ENCODE data around the gene SUPT20HL2.

The SUPT20HL2 gene

GRCh38 chrX:24268786-24269185, 45.1 kb downstream of the SUPT20HL2 start:
- no peaks in the 10 kb centered on the region for H3K36me3 ChIP-seq
- no peaks in the 10 kb centered on the region for H3K4me1 ChIP-seq
- H3K27me3 ChIP-seq, result no peaks in the 10 kb centered on the region
- no peaks in the 10 kb centered on the region for H3K9me3 ChIP-seq
- no peak for DNase-seq
- no peak overlapping the region for H3K4me3 ChIP-seq (ENCODE audit: low read depth, low read length)
- no peak for TF ChIP-seq CTCF (IDR thresholded peaks at IDR 0.05; ENCODE audit: low read depth, low read length)

- H3K4me1 ChIP-seq, result no peaks in the 10 kb centered on the region
- no peak overlapping the region for H3K4me3 ChIP-seq (ENCODE audit: low read depth, low read length)
- H3K9me3 ChIP-seq, result no peaks in the 10 kb centered on the region
- no peaks in the 10 kb centered on the region for H3K36me3 ChIP-seq
- H3K27me3 ChIP-seq, result no peaks in the 10 kb centered on the region
- no peak for TF ChIP-seq CTCF (IDR thresholded peaks at IDR 0.05; ENCODE audit: low read depth, low read length)
- DNase-seq, result no peak
Observed at GRCh38 chrX:24266996-24267395, 46.9 kb downstream of the SUPT20HL2 start.

- DNase-seq, result no peak
- TF ChIP-seq CTCF (IDR thresholded peaks at IDR 0.05; ENCODE audit: low read depth, low read length), result no peak
- Histone ChIP-seq H3K9me3 (no peaks in the 10 kb centered on the region), H3K4me3 (ENCODE audit: low read depth, low read length) (no peak overlapping the region), H3K27me3 (no peaks in the 10 kb centered on the region), H3K36me3 (no peaks in the 10 kb centered on the region), H3K4me1 (no peaks in the 10 kb centered on the region)
Observed at GRCh38 chrX:24264383-24264782, 49.5 kb downstream of the SUPT20HL2 start.

GRCh38 chrX:24262309-24262708, 51.6 kb downstream of the SUPT20HL2 start:
- H3K4me3 ChIP-seq (ENCODE audit: low read depth, low read length), result no peak overlapping the region
- DNase-seq, result no peak
- no peaks in the 10 kb centered on the region for H3K9me3 ChIP-seq
- no peaks in the 10 kb centered on the region for H3K4me1 ChIP-seq
- H3K36me3 ChIP-seq, result no peaks in the 10 kb centered on the region
- TF ChIP-seq CTCF (IDR thresholded peaks at IDR 0.05; ENCODE audit: low read depth, low read length), result no peak
- H3K27me3 ChIP-seq, result no peaks in the 10 kb centered on the region

All from BE2C (cell line).